PC-3 (cell line): ENCODE data around the gene CDH4. TPM values are rescaled to one million over a fixed set of nuclear protein-coding genes. Genes with fewer than 3 reads are reported as not detected.

Experiments used
- ATAC-seq: fragments of 200-7000 bp; cut with Tn5 transposase; 2 replicates; pipeline ENCODE4 v1.9.1; 2020; ENCODE audit warnings: mild to moderate bottlenecking, moderate library complexity
- BruUV-seq: library from RNA; stranded (reverse); fragments of 400-500 nt; replicated peaks from 2 replicates; lab custom pipeline; 2021; lab: Mats Ljungman, UMichigan
- CTCF ChIA-PET: fragments of 300-600 bp; sonication (Branson Sonifier 250); formaldehyde crosslinking; loops from one replicate; lab custom pipeline; 2022; ENCODE audit warnings: antibody characterized with exemption; lab: Charles Lee
- POLR2A ChIA-PET: fragments of 300-600 bp; sonication (Branson Sonifier 250); formaldehyde crosslinking; loops from one replicate; lab custom pipeline; 2022; ENCODE audit warnings: antibody characterized with exemption; ENCODE audit not compliant: unreplicated experiment; lab: Charles Lee
- DNase-seq: peaks from one replicate; pipeline ENCODE4 v3.0.0-alpha.2; 2015
- H2AFZ ChIP-seq: fragments of 300-600 bp; sonication (generic); 2 replicates; pipeline ENCODE4 v1.6.0; 2016; ENCODE audit warnings: antibody characterized with exemption, low read length
- H3F3A ChIP-seq: fragments of 300-600 bp; sonication (generic); one replicate; pipeline ENCODE4 v1.6.0; 2017; ENCODE audit warnings: antibody characterized with exemption, low read length, control low read depth, mild to moderate bottlenecking; ENCODE audit not compliant: unreplicated experiment
- H3K27ac ChIP-seq: fragments of 300-600 bp; sonication (generic); 2 replicates; pipeline ENCODE4 v1.5.1; 2016; ENCODE audit warnings: mild to moderate bottlenecking, low read length
- H3K27me3 ChIP-seq: fragments of 300-600 bp; sonication (generic); 2 replicates; pipeline ENCODE4 v1.6.1; 2016; ENCODE audit warnings: low read length, mixed read lengths
- H3K36me3 ChIP-seq: fragments of 300-600 bp; sonication (generic); 2 replicates; pipeline ENCODE4 v1.6.1; 2016; ENCODE audit warnings: low read depth, mixed run types, low read length, mixed read lengths
- H3K4me1 ChIP-seq: fragments of 300-600 bp; sonication (generic); 2 replicates; pipeline ENCODE4 v1.5.1; 2016; ENCODE audit warnings: low read length; ENCODE audit not compliant: insufficient read depth
- H3K4me2 ChIP-seq: fragments of 300-600 bp; sonication (generic); 2 replicates; pipeline ENCODE4 v1.6.0; 2016; ENCODE audit warnings: low read length
- H3K4me3 ChIP-seq: fragments of 300-600 bp; sonication (generic); 2 replicates; pipeline ENCODE4 v1.5.1; 2016; ENCODE audit warnings: mild to moderate bottlenecking, low read length, mixed read lengths
- H3K79me2 ChIP-seq: fragments of 300-600 bp; sonication (generic); 2 replicates; pipeline ENCODE4 v1.6.1; 2017; ENCODE audit warnings: low read length, mixed read lengths
- H3K9ac ChIP-seq: fragments of 300-600 bp; sonication (generic); 2 replicates; pipeline ENCODE4 v1.6.0; 2016; ENCODE audit warnings: mild to moderate bottlenecking, low read length
- H3K9me2 ChIP-seq: fragments of 300-600 bp; sonication (generic); replicated peaks from 2 replicates; pipeline ENCODE4 v1.6.1; 2016; ENCODE audit warnings: mixed run types, low read length, mixed read lengths
- H3K9me3 ChIP-seq: fragments of 300-600 bp; sonication (generic); 2 replicates; pipeline ENCODE4 v1.6.1; 2016; ENCODE audit warnings: low read length, mixed read lengths
- H4K20me1 ChIP-seq: fragments of 300-600 bp; sonication (generic); 2 replicates; pipeline ENCODE4 v1.6.1; 2016; ENCODE audit warnings: low read length, mixed read lengths
- CTCF ChIP-seq: fragments of 300-600 bp; sonication (generic); conservative IDR thresholded peaks from 2 replicates; pipeline ENCODE4 v1.5.1; 2017; ENCODE audit warnings: antibody characterized with exemption, low read depth, mild to moderate bottlenecking, low read length
- EZH2 ChIP-seq: fragments of 300-600 bp; sonication (generic); IDR thresholded peaks from one replicate; pipeline ENCODE4 v1.6.1; 2017; ENCODE audit warnings: antibody characterized with exemption, mild to moderate bottlenecking, low read length; ENCODE audit not compliant: unreplicated experiment
- EZH2phosphoT487 ChIP-seq: fragments of 300-600 bp; sonication (generic); IDR thresholded peaks from 2 replicates; pipeline ENCODE4 v1.6.1; 2018; ENCODE audit warnings: mild to moderate bottlenecking, antibody characterized with exemption, low read length, borderline replicate concordance
- intact Hi-C: fragments of 100-400 bp; cut with micrococcal nuclease; formaldehyde crosslinking; loops from 2 replicates; pipeline ENCODE4 v1.9.0; 2023
- total RNA-seq: library from RNA; depleted of rRNA; stranded (reverse); fragments of >200 nt; gene quantifications from 2 replicates; pipeline ENCODE4 v1.2.3, GENCODE V29; 2014

The CDH4 gene
- total RNA-seq, 1 experiment from 2014 or later = not detected

DNA sequence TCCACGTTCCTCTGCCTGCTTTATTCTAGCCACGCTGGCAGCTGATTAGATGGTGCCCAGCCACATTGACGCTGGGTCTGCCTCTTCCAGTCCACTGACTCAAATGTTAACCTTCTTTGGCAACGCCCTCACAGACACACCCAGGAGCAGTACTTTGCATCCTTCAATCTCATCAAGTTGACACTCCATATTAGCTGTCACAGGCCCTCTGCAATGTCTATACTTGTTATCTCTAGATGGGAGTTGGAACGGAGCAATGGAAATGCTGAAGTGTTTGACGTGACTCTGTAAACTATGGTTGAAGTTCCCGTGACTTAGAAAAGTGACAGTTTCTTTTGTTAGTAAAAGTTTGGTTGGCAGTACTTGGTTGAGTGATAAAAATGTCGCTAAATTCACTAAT is 291.0 kb downstream of the CDH4 start:
- no TSS peak for BruUV-seq
- DNase-seq (no peak), ATAC-seq (no peak)
- Histone ChIP-seq H3K4me2 (no peak overlapping the region), H3K79me2 (no peaks in the 10 kb centered on the region), H3F3A (no peaks in the 10 kb centered on the region), H3K9me3 (no peaks in the 10 kb centered on the region), H3K36me3 (no peaks in the 10 kb centered on the region), H3K4me1 (no peaks in the 10 kb centered on the region), H3K4me3 (no peak overlapping the region), H4K20me1 (no peaks in the 10 kb centered on the region), H3K9ac (no peak overlapping the region), H3K9me2 (no peaks in the 10 kb centered on the region), H2AFZ (no peak overlapping the region), H3K27ac (no peak overlapping the region), H3K27me3 (peaks cover 69% of the 10 kb centered on the region)
- intact Hi-C loops = no loop called here
- CTCF ChIA-PET = no interaction called here
- TF ChIP-seq CTCF (no peak), EZH2 (no peak), EZH2phosphoT487 (no peak)
- POLR2A ChIA-PET = no interaction called here

DNA sequence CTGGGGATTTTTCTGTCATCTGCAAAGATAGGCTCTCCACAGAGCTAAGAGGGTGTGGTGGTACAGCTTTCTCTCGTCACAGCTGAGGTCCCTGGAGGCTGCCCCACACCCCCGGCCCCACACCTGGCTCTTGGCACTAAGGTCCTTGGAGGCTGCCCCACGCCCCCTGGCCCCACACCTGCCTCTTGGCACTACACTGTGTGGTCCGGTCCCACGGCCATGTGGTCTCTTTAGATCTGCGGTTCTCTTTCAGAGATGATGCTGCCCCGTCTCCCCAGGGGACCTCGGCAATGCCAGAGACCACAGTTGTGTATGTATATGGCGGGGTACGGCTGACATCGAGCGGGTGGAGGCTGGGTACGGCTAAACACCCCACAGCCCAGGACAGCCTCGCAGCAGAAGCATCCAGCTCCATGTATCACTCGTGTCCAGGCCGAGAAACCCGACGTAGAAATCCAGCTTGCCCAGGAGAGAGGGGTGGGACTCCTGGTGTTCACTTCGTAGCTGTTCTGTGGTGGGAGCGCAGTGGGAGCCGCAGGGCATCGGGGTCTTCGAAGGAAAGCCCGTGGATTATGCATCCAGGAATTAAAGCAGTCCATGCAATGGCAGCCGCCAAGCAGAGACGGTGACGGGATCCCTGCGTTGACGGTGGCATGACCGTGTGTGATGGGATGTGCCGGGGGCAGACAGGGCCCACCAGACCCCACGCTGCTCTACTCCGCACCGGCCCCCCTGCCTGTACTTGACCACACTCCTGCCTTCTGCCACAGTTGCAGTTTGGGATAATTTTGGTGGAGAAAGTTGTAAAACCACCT is 292.1 kb downstream of the CDH4 start:
- no TSS peak for BruUV-seq
- H3K27ac ChIP-seq = no peak overlapping the region
- no peak overlapping the region for H3K4me3 ChIP-seq
- ATAC-seq (no peak), DNase-seq (no peak)
- H3K36me3 ChIP-seq = no peaks in the 10 kb centered on the region
- intact Hi-C loops = no loop called here
- no peaks in the 10 kb centered on the region for H4K20me1 ChIP-seq
- H3F3A ChIP-seq = no peaks in the 10 kb centered on the region
- H3K4me2 ChIP-seq = no peak overlapping the region
- ChIA-PET POLR2A (no interaction called here), CTCF (no interaction called here)
- no peaks in the 10 kb centered on the region for H3K4me1 ChIP-seq
- no peak for TF ChIP-seq EZH2phosphoT487
- no peak for TF ChIP-seq EZH2
- no peak for TF ChIP-seq CTCF
- no peaks in the 10 kb centered on the region for H3K9me3 ChIP-seq
- H2AFZ ChIP-seq = no peak overlapping the region
- no peak overlapping the region for H3K9ac ChIP-seq
- no peaks in the 10 kb centered on the region for H3K79me2 ChIP-seq
- peaks cover 68% of the 10 kb centered on the region for H3K27me3 ChIP-seq
- H3K9me2 ChIP-seq = no peaks in the 10 kb centered on the region
